ENCODE data around the gene TSPEAR.

GRCh38 chr21:44664691-44665090 lies 46.7 kb downstream of the TSPEAR start:
- TF ChIP-seq POLR2A (IDR thresholded peaks at IDR 0.05) = no peak
- no peak for TF ChIP-seq CTCF (IDR thresholded peaks at IDR 0.05)
- TF ChIP-seq EP300 (IDR thresholded peaks at IDR 0.05) = no peak
